GM19397 (cell line): Measurements from ENCODE around the gene KRT33A.

Source experiments
- ATAC-seq: cut with Tn5 transposase; IDR thresholded peaks from one replicate; pipeline ENCODE4 v1.9.1; 2021; ENCODE audit warnings: mild to moderate bottlenecking, moderate library complexity; ENCODE audit not compliant: unreplicated experiment

The KRT33A gene

GRCh38 chr17:41304091-41304490, 46.5 kb downstream of the KRT33A start:
- ATAC-seq: no peak

- ATAC-seq: no peak
Measured at GRCh38 chr17:41302981-41303380, 47.6 kb downstream of the KRT33A start.

- ATAC-seq: no peak
Measured at GRCh38 chr17:41301916-41302901, 48.4 kb downstream of the KRT33A start, which contains the start of gene KRTAP29-1. Gene KRTAP29-1, minus strand, starts transcription at chr17:41302851. Its CDS starts 0 bp downstream, at chr17:41302851.

DNA sequence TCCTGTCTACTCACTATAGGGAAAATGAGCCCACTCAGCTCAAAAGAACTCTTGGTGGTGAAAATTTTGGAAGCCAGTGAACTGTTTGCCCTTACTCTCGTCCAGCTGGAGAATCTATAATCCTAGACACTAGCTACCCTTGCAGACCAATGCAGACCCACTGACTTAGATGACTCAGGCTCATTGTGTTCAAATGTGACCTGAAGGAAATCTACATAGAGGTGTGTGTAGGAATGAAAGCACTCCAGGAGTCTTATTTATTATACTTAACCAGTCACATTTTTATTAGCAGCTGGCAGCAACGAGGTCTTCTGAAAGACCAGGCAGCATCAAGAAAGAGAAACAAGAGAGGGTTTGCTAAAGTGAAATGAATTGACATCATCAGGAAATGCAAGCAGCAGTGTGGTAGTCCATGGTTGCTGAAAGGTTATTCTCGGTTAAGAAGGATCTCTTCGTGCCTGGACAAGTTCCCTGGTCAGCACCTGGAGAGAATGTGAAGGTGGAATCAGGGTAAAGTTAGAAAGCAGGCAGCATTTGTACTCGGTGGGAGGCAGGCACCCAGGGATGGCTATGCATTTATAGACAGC, 49.3 kb downstream of the KRT33A start:
- no peak for ATAC-seq

GRCh38 chr17:41298458-41299135, 52.0 kb downstream of the KRT33A start:
- ATAC-seq: no peak

DNA sequence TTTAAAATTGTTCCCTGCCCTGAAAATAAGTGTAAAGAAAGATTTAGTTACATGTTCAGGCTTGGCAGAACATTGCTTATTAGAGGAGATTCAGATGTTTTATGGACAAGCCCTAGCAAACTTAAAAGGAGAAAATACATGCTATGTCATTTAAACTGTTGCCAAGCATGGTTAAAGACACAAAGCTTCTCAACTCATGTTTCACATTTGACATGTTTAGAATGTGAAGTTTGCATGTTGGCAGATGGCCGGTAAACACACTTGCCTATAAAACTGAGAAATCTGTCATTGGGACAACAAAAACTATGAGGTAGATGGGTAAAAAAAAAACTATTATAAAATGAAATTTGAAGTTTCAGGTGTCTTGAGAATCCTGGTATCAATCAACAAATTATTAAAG, 53.8 kb downstream of the KRT33A start:
- ATAC-seq: no peak
